ENCODE results near the gene CREG2. TPM values are rescaled to one million over a fixed set of nuclear protein-coding genes. Genes with fewer than 3 reads are reported as not detected.

CREG2 gene
- total and polyA plus RNA-seq, 2 donors (not counting 1 experiment from before 2014, with no cell fraction given) = 0.08 to 0.50 TPM

GRCh38 chr2:101427743-101428142 is 40.4 kb upstream of the CREG2 start:
- no peaks in the 10 kb centered on the region for H3K9me3 ChIP-seq (ENCODE audit: control insufficient read depth, insufficient read depth, low read depth, low read length)
- no peak overlapping the region for H3K27ac ChIP-seq (ENCODE audit: insufficient read depth, low read length)
- H3K4me3 ChIP-seq (replicated peaks in 1 of 4; ENCODE audit: control extremely low read depth in 1 of 4, insufficient read depth in 1 of 4, low read depth in 3 of 4, low read length in 4 of 4) = no peak overlapping the region
- no peaks in the 10 kb centered on the region for H4K20me1 ChIP-seq (ENCODE audit: control insufficient read depth, extremely low read depth, insufficient read depth, low read length)
- no peak for DNase-seq (ENCODE audit: low read depth in 2 of 2)
- peaks cover 5% of the 10 kb centered on the region for H3K79me2 ChIP-seq (ENCODE audit: control insufficient read depth, insufficient read depth, low read length)
- no peak overlapping the region for H3K4me2 ChIP-seq (ENCODE audit: extremely low read depth, insufficient read depth, low read length)
- H3K36me3 ChIP-seq (ENCODE audit: control insufficient read depth, insufficient read depth, low read length) = peaks cover 5% of the 10 kb centered on the region
- no peaks in the 10 kb centered on the region for H3K27me3 ChIP-seq (ENCODE audit: control insufficient read depth, insufficient read depth, low read length)
- no peak overlapping the region for H3K9ac ChIP-seq (ENCODE audit: insufficient read depth, low read length)
- TF ChIP-seq EZH2 (IDR thresholded peaks at IDR 0.05; ENCODE audit: low read length, missing control alignments) (no peak), CTCF (conservative IDR thresholded peaks at IDR 0.05 in 1 of 2, IDR thresholded peaks at IDR 0.05 in 1 of 2; ENCODE audit: low read depth in 1 of 2, low read length in 2 of 2) (no peak)
- no peak overlapping the region for H2AFZ ChIP-seq (ENCODE audit: low read length)
- peaks cover 3% of the 10 kb centered on the region for H3K4me1 ChIP-seq (ENCODE audit: control insufficient read depth, extremely low read depth, insufficient read depth, low read length)

- no peaks in the 10 kb centered on the region for H3K27me3 ChIP-seq (ENCODE audit: control insufficient read depth, insufficient read depth, low read length)
- H3K27ac ChIP-seq (ENCODE audit: insufficient read depth, low read length) = no peak overlapping the region
- H3K4me3 ChIP-seq (replicated peaks in 1 of 4; ENCODE audit: control extremely low read depth in 1 of 4, insufficient read depth in 1 of 4, low read depth in 3 of 4, low read length in 4 of 4) = no peak overlapping the region
- peaks cover 5% of the 10 kb centered on the region for H3K36me3 ChIP-seq (ENCODE audit: control insufficient read depth, insufficient read depth, low read length)
- H3K79me2 ChIP-seq (ENCODE audit: control insufficient read depth, insufficient read depth, low read length) = peaks cover 2% of the 10 kb centered on the region
- no peak overlapping the region for H3K9ac ChIP-seq (ENCODE audit: insufficient read depth, low read length)
- H2AFZ ChIP-seq (ENCODE audit: low read length) = no peak overlapping the region
- no peaks in the 10 kb centered on the region for H4K20me1 ChIP-seq (ENCODE audit: control insufficient read depth, extremely low read depth, insufficient read depth, low read length)
- no peak for DNase-seq (ENCODE audit: low read depth in 2 of 2)
- H3K4me2 ChIP-seq (ENCODE audit: extremely low read depth, insufficient read depth, low read length) = no peak overlapping the region
- no peaks in the 10 kb centered on the region for H3K4me1 ChIP-seq (ENCODE audit: control insufficient read depth, extremely low read depth, insufficient read depth, low read length)
- TF ChIP-seq CTCF (conservative IDR thresholded peaks at IDR 0.05 in 1 of 2, IDR thresholded peaks at IDR 0.05 in 1 of 2; ENCODE audit: low read depth in 1 of 2, low read length in 2 of 2) (no peak), EZH2 (IDR thresholded peaks at IDR 0.05; ENCODE audit: low read length, missing control alignments) (no peak)
- H3K9me3 ChIP-seq (ENCODE audit: control insufficient read depth, insufficient read depth, low read depth, low read length) = no peaks in the 10 kb centered on the region
Measured at GRCh38 chr2:101427240-101427639, 39.9 kb upstream of the CREG2 start.

- Histone ChIP-seq H3K9me3 (ENCODE audit: control insufficient read depth, insufficient read depth, low read depth, low read length) (no peaks in the 10 kb centered on the region), H3K27me3 (ENCODE audit: control insufficient read depth, insufficient read depth, low read length) (no peaks in the 10 kb centered on the region), H3K9ac (ENCODE audit: insufficient read depth, low read length) (no peak overlapping the region), H4K20me1 (ENCODE audit: control insufficient read depth, extremely low read depth, insufficient read depth, low read length) (no peaks in the 10 kb centered on the region), H3K4me3 (replicated peaks in 1 of 4; ENCODE audit: control extremely low read depth in 1 of 4, insufficient read depth in 1 of 4, low read depth in 3 of 4, low read length in 4 of 4) (no peak overlapping the region), H3K4me1 (ENCODE audit: control insufficient read depth, extremely low read depth, insufficient read depth, low read length) (no peaks in the 10 kb centered on the region), H3K79me2 (ENCODE audit: control insufficient read depth, insufficient read depth, low read length) (peaks cover 2% of the 10 kb centered on the region), H2AFZ (ENCODE audit: low read length) (no peak overlapping the region), H3K27ac (ENCODE audit: insufficient read depth, low read length) (no peak overlapping the region), H3K4me2 (ENCODE audit: extremely low read depth, insufficient read depth, low read length) (no peak overlapping the region), H3K36me3 (ENCODE audit: control insufficient read depth, insufficient read depth, low read length) (peaks cover 5% of the 10 kb centered on the region)
- no peak for DNase-seq (ENCODE audit: low read depth in 2 of 2)
- TF ChIP-seq CTCF (conservative IDR thresholded peaks at IDR 0.05 in 1 of 2, IDR thresholded peaks at IDR 0.05 in 1 of 2; ENCODE audit: low read depth in 1 of 2, low read length in 2 of 2) (no peak), EZH2 (IDR thresholded peaks at IDR 0.05; ENCODE audit: low read length, missing control alignments) (no peak)
Measured at GRCh38 chr2:101426822-101427221, 39.5 kb upstream of the CREG2 start.

All from fibroblast of lung (primary cell).